Mucosa of descending colon (tissue), 3 donors: Measurements from ENCODE around the gene SH2D5. TPM values are rescaled to one million over a fixed set of nuclear protein-coding genes. Genes with fewer than 3 reads are reported as not detected.

Experiments used
- ATAC-seq: fragments of 200-7000 bp; cut with Tn5 transposase; one replicate; pipeline ENCODE4 v1.9.1; 2020; ENCODE audit warnings: mild to moderate bottlenecking, moderate library complexity
- DNase-seq, 3 donors: peaks; one replicate each; pipeline ENCODE4 v3.0.0-alpha.2; 2020
- H3K36me3 ChIP-seq: fragments of 200-600 bp; one replicate; pipeline ENCODE4 v1.8.0; 2021; ENCODE audit warnings: low read depth, mild to moderate bottlenecking
- H3K4me1 ChIP-seq: fragments of 200-600 bp; one replicate; pipeline ENCODE4 v1.8.0; 2021; ENCODE audit warnings: low read depth, mild to moderate bottlenecking
- H3K4me3 ChIP-seq: fragments of 200-600 bp; one replicate; pipeline ENCODE4 v1.8.0; 2021; ENCODE audit warnings: mild to moderate bottlenecking
- H3K9me3 ChIP-seq: fragments of 200-600 bp; one replicate; pipeline ENCODE4 v1.8.0; 2021; ENCODE audit warnings: mild to moderate bottlenecking
- intact Hi-C, 2 donors: fragments of 100-400 bp; cut with DNase I in 1 of 2; cut with micrococcal nuclease in 1 of 2; formaldehyde crosslinking; loops; one replicate each; pipeline versions ENCODE4 v1.11.0 to v1.11.1; 2022; cut with DNase I, micrococcal nuclease
- total RNA-seq, 3 donors: library from RNA; stranded (reverse); fragmentation: NEBNext Ultra II Directional in 2 of 3; extraction: Animal tissue kit (Norgen Biotek cat#: 25700) in 2 of 3; gene quantifications; one replicate each; pipeline versions ENCODE4 v1.2.1 to v1.2.4, GENCODE V29; 2021 to 2023
- TF ChIP-seq, protein P1 (sequence below): fragments of 200-600 bp; IDR thresholded peaks from one replicate; pipeline ENCODE4 v1.8.0; 2022; ENCODE audit warnings: antibody characterized with exemption, mild to moderate bottlenecking
- donor health status: DM: no; HTN: no; CAD: no; lungs with moderate emphysema.
- donor health status: DM: no; HTN: no; CAD: no.
- donor health status: DM: no; HTN: yes; CAD: no.

Gene SH2D5
- total RNA-seq, 3 donors from 2014 or later, result 0.07 to 0.09 TPM; not detected in 1

DNA sequence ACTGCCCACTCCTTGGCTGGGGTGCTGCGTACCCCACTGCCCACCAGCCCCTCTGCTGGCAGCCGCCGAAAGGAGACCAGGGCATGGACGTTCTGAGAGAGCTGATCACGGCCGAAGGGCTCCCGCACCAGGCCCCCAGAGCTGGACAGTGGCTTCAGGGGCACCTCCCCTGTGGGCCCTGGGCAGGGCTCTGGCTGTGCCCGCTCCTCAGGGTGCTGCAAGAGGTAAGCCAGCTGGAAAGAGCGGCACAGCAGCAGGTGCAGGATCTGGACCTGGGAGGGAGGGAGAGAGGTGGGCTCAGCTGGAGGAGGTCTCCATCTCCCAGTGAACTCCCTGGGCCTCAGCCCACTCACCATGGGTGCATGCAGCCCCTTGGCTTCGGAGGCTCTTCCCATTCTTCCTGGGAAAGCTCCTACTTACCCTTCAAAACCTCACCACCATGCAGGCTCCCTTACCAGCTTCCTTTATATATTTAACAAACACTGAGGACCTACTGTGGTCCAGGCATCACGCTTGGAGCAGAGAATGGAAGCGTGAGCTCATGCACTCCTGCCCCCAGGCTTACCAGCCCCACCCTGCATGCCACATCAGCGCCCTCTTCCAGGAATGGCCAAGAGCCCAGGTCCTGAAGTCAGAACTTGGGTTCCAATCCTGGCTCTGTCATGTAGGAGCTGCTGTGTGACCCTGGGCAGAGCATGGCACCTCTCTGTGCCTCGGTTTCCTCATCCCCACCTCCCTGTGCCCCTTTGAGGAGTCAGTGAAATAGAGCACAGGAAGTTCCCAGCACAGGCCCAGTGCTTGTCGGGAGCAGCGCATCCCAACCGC is 7.9 kb downstream of the SH2D5 start:
- DNase-seq (no peak), ATAC-seq (no peak)
- H3K36me3 ChIP-seq, result no peaks in the 10 kb centered on the region
- intact Hi-C loops, result no loop called here
- H3K4me1 ChIP-seq, result no peaks in the 10 kb centered on the region
- no peak overlapping the region for H3K4me3 ChIP-seq
- TF ChIP-seq, protein P1, sequence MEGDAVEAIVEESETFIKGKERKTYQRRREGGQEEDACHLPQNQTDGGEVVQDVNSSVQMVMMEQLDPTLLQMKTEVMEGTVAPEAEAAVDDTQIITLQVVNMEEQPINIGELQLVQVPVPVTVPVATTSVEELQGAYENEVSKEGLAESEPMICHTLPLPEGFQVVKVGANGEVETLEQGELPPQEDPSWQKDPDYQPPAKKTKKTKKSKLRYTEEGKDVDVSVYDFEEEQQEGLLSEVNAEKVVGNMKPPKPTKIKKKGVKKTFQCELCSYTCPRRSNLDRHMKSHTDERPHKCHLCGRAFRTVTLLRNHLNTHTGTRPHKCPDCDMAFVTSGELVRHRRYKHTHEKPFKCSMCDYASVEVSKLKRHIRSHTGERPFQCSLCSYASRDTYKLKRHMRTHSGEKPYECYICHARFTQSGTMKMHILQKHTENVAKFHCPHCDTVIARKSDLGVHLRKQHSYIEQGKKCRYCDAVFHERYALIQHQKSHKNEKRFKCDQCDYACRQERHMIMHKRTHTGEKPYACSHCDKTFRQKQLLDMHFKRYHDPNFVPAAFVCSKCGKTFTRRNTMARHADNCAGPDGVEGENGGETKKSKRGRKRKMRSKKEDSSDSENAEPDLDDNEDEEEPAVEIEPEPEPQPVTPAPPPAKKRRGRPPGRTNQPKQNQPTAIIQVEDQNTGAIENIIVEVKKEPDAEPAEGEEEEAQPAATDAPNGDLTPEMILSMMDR, result no peak
- no peaks in the 10 kb centered on the region for H3K9me3 ChIP-seq

DNA sequence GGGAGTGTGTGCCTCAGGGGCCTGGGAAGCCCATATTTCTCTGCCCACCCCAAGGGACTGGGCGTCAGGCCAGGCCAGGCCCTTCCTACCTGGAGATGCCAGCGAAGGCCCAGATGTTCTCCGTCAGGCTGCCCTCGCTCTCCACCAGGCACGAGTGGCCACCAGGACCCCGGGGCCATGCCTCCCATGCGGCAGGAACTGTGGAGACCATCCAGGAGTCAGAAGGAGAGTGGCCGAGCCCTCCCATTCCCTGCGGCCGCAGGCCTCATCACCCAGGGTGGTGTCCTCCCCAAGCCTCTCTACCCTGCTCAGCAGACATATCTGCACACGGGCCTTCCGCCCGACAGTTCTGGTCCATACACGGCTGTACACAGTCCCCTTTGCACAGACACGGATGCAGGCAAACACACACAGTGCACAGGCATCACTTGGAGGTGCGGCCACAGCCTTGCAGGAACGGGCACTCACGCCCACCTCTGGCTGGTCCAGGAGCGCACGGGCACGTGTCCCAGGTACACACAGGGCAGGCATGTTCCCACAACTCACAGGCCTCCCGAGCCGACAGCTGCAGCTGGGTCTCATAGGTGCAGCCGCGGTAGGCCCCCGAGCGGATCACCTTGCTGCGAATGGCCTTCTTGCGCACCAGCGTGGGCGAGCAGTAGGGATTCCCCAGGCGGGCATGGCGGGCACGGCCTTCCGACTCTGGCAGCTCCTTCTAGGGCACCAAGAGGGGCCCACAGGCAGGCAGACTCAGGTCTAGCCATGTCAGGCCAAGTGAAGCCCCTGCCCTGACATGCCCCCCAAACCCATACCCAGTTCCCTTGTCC is 8.8 kb downstream of the SH2D5 start:
- TF ChIP-seq, protein P1, result no peak
- ATAC-seq, result no peak
- Histone ChIP-seq H3K36me3 (no peaks in the 10 kb centered on the region), H3K4me1 (no peaks in the 10 kb centered on the region), H3K4me3 (no peak overlapping the region), H3K9me3 (no peaks in the 10 kb centered on the region)
- no peak for DNase-seq
- intact Hi-C loops, result no loop called here

DNA sequence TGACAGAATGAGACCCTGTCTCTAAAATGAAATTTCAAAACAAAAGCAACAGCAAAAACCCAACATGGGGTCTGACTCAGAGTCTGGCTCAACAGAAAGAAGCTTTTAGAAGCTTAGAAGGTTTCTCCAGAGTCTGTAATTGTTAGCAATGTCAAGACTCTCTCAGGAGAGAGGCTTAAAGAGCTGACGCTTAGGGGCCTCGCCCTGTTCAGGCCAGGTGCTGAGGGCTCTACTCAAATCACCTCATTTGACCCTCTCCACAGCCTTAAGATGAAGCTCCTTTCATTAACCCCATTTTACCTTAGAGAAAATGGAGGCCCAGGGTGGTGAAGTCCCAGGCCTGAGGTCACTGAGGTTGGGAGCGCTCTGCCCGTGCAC is 9.4 kb downstream of the SH2D5 start:
- no peak overlapping the region for H3K4me3 ChIP-seq
- no peaks in the 10 kb centered on the region for H3K36me3 ChIP-seq
- DNase-seq (no peak), ATAC-seq (no peak)
- no peaks in the 10 kb centered on the region for H3K9me3 ChIP-seq
- TF ChIP-seq, protein P1, result no peak
- intact Hi-C loops, result no loop called here
- no peaks in the 10 kb centered on the region for H3K4me1 ChIP-seq

DNA sequence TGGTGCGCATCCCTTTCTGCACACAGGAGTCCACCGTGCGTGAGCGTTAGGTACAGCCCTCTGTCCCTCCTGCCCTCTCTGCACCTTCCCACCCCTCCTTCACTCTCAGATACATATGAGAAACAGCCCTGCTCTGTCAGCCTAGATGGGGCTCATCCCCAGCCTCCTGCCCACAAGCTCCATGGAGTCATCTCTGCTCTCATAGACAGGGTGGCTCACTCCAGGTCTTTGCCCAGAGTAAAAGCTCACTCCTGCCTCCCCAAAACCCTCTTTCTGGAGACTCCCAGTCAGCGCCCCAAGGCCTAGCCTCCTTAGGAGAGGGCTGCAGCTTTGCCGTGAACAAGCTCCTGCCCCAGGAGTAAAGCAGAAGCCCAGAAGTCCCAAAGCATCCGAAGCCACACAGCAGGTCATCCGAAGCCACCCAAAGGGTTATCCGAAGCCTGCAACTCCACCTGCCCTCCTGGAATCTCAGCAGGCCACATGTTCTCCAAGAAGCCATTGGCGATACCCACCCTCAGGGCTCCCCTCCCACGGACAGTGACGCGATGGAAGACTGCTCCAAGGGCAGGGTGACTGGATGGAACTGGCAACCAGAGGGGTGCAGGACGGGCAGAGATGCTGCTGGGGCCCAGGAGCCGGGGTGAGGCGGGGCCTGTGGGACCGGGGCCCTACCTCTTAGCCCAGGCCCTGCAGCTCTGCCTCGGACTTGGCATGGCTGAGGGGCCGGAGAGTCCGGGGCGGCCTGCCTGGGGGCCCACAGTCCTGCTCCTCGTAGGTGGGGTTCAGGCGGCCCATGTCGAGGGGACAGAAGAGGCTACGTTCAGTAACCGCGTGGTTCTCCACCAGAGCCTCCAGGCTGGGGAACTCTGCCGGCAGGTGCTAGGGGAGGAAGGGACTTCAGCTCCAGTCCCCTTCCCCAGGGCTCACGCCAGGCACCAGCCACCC is 11.1 kb downstream of the SH2D5 start:
- Histone ChIP-seq H3K9me3 (no peaks in the 10 kb centered on the region), H3K36me3 (no peaks in the 10 kb centered on the region), H3K4me3 (no peak overlapping the region), H3K4me1 (peaks cover 8% of the 10 kb centered on the region)
- intact Hi-C loops, result no loop called here
- TF ChIP-seq, protein P1, result no peak
- ATAC-seq (no peak), DNase-seq (no peak)

DNA sequence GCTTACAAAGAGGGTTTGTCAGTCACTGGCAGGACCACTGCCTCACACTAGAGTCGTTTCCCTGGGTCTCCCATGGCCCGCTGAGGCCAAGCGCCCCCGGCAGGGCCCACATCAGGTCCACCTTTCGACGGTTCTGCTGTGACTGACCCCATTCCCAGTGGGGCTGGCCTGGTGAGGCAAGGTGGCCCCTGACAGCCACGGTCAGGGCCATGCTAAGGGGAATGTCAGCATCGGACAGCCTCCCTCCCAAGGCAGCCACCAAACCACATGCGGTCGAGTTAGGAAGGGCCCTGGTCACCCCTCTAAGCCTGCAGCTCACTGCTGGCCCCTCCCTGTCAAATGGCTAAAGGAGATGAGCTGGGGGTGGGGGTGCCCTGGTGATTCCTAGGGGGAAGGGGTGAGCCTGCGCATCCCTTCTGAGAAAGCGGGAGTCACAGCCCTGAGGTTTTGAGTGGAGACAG is 11.8 kb downstream of the SH2D5 start:
- H3K4me3 ChIP-seq, result no peak overlapping the region
- DNase-seq (no peak), ATAC-seq (no peak)
- TF ChIP-seq, protein P1, result no peak
- intact Hi-C loops, result no loop called here
- no peaks in the 10 kb centered on the region for H3K9me3 ChIP-seq
- H3K4me1 ChIP-seq, result peaks cover 8% of the 10 kb centered on the region
- no peaks in the 10 kb centered on the region for H3K36me3 ChIP-seq
